ENCODE measurements around the gene UNC5C.

- TF ChIP-seq, protein P1, sequence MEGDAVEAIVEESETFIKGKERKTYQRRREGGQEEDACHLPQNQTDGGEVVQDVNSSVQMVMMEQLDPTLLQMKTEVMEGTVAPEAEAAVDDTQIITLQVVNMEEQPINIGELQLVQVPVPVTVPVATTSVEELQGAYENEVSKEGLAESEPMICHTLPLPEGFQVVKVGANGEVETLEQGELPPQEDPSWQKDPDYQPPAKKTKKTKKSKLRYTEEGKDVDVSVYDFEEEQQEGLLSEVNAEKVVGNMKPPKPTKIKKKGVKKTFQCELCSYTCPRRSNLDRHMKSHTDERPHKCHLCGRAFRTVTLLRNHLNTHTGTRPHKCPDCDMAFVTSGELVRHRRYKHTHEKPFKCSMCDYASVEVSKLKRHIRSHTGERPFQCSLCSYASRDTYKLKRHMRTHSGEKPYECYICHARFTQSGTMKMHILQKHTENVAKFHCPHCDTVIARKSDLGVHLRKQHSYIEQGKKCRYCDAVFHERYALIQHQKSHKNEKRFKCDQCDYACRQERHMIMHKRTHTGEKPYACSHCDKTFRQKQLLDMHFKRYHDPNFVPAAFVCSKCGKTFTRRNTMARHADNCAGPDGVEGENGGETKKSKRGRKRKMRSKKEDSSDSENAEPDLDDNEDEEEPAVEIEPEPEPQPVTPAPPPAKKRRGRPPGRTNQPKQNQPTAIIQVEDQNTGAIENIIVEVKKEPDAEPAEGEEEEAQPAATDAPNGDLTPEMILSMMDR (IDR thresholded peaks at IDR 0.05) = no peak
- no peak for TF ChIP-seq POLR2AphosphoS5 (IDR thresholded peaks at IDR 0.05)
- no peak for TF ChIP-seq POLR2A (IDR thresholded peaks at IDR 0.05)
Observed at GRCh38 chr4:95410387-95410977, 138.3 kb downstream of the UNC5C start.

Data from breast epithelium (tissue), 3 donors.